Prostate gland (tissue), 2 donors: Measurements from ENCODE around the gene GPR4.
"Not testable (repeated sequence)": the region's sequence is repeated elsewhere in the genome, so short reads cannot be mapped to it uniquely, and the experiment has no call there.

Experiments
- CTCF ChIP-seq, 4 experiments: fragments of 200-600 bp in 2 of 4; fragments of 450-650 bp in 2 of 4; sonication (generic) in 2 of 4; IDR thresholded peaks; 1 replicate in 3 of 4; 2 replicates in 1 of 4; pipeline ENCODE4 v1.5.1; 2016 to 2019; ENCODE audit warnings: antibody characterized with exemption in 4 of 4, mild to moderate bottlenecking in 2 of 4, moderate library complexity in 2 of 4
- POLR2A ChIP-seq: fragments of 450-650 bp; IDR thresholded peaks from one replicate; pipeline ENCODE4 v1.6.1; 2016; ENCODE audit warnings: antibody characterized with exemption, mild to moderate bottlenecking
- POLR2AphosphoS5 ChIP-seq: sonication (generic); formaldehyde crosslinking; IDR thresholded peaks from one replicate; pipeline ENCODE4 v1.6.1; 2017; ENCODE audit warnings: antibody characterized with exemption

GRCh38 chr19:45615056-45615455, 13.0 kb upstream of the GPR4 start:
- not testable (repeated sequence) for TF ChIP-seq CTCF (IDR thresholded peaks at IDR 0.05); POLR2A; POLR2AphosphoS5
